ENCODE measurements around the gene SLC10A7. TPM values are rescaled to one million over a fixed set of nuclear protein-coding genes. Genes with fewer than 3 reads are reported as not detected.

SLC10A7 gene
- total and polyA plus RNA-seq, 12 donors = 1.3 to 6.6 (median 4.4) TPM

DNA sequence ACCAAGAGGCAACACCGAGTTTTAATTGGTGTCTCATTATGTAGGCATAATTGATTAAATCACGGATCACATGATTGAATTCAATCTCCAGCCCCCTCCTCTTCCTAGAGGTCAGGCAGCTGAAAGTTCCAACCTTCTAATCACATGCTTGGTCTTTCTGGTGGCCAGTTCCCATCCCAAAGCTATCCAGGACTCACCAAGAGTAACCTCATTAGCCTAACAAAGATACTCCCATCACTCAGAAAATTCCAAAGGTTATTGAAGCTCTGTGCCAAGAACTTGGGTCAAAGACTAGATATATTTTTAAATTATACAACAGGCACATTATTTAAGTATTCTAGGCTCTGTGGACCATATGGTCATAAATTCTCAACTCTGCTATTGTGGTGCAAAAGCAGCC is 65.1 kb downstream of the SLC10A7 start:
- DNase-seq (no peak), ATAC-seq (no peak)
- TF ChIP-seq, protein P1, sequence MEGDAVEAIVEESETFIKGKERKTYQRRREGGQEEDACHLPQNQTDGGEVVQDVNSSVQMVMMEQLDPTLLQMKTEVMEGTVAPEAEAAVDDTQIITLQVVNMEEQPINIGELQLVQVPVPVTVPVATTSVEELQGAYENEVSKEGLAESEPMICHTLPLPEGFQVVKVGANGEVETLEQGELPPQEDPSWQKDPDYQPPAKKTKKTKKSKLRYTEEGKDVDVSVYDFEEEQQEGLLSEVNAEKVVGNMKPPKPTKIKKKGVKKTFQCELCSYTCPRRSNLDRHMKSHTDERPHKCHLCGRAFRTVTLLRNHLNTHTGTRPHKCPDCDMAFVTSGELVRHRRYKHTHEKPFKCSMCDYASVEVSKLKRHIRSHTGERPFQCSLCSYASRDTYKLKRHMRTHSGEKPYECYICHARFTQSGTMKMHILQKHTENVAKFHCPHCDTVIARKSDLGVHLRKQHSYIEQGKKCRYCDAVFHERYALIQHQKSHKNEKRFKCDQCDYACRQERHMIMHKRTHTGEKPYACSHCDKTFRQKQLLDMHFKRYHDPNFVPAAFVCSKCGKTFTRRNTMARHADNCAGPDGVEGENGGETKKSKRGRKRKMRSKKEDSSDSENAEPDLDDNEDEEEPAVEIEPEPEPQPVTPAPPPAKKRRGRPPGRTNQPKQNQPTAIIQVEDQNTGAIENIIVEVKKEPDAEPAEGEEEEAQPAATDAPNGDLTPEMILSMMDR (IDR thresholded peaks at IDR 0.05) = no peak
- no peaks in the 10 kb centered on the region for H3K27me3 ChIP-seq
- WGBS, 2 donors = 93 to 94% methylated on average over 2 of the region's 2 CpGs
- no peak overlapping the region for H3K4me3 ChIP-seq
- no peaks in the 10 kb centered on the region for H3K4me1 ChIP-seq
- no peak overlapping the region for H3K27ac ChIP-seq
- peaks cover 0 to 3% (median 0%) of the 10 kb centered on the region in 11 donors for H3K9me3 ChIP-seq
- H3K36me3 ChIP-seq = no peaks in the 10 kb centered on the region
- intact Hi-C loops (cut with DNase I) = no loop called here

DNA sequence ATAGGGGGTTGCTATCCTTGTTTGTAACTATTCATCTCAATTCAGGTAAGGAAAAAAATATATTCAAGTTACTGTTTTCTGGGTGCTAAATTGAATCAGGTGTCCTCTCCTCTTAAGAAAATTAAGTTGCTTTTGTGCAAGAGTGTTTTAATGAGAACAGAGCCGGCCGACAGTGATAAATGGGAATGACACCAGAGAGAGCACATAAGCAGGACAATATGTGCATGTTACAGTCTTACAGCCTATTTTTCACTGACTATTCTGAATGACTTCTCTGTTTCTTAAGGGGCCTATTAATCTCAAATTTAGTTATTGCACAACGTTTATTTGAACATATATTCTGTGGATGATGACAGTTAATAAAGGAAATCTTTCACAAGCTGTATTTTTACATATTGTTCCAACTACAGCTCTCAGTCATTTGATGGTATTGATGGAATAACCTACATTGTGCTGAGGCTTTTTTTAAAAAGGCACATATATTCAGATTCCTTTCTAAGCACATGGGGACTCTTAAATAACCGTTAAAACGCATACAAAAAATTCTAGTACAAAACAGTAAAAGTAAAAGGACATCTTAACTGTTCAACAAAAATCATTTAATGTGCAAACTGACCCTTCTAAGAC is 68.4 kb downstream of the SLC10A7 start:
- 89 to 93% methylated on average over 5 of the region's 5 CpGs for WGBS, 2 donors
- no peak overlapping the region for H3K4me3 ChIP-seq
- DNase-seq = no peak
- intact Hi-C loops (cut with DNase I) = no loop called here
- no peaks in the 10 kb centered on the region for H3K27me3 ChIP-seq
- no peak overlapping the region for H3K27ac ChIP-seq
- no peaks in the 10 kb centered on the region for H3K36me3 ChIP-seq
- peaks cover 0 to 11% (median 0%) of the 10 kb centered on the region in 9 donors for H3K4me1 ChIP-seq
- TF ChIP-seq, protein P1 (IDR thresholded peaks at IDR 0.05) = no peak
- H3K9me3 ChIP-seq = peaks cover 0 to 9% (median 0%) of the 10 kb centered on the region in 11 donors
- no peak for ATAC-seq

DNA sequence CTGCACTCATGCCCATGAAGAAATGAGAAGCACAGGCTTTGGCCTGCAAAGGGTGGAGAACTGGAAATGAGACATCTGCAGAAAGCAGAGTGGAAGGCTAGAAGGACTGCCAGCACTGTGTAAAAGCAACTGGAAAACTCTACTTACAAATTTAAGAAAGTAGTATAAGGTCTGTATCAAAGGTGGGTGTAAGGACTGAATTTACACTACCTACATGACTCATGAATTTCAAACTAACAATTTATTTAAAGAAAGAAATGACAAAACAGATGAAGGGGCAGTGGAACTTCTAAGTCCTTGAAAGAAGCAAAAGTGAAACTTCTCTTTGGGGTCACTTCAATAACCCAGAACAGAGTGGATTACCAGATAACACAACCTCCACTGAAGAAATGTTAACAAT is 71.2 kb downstream of the SLC10A7 start:
- intact Hi-C loops (cut with DNase I) = no loop called here
- TF ChIP-seq, protein P1 (IDR thresholded peaks at IDR 0.05) = no peak

DNA sequence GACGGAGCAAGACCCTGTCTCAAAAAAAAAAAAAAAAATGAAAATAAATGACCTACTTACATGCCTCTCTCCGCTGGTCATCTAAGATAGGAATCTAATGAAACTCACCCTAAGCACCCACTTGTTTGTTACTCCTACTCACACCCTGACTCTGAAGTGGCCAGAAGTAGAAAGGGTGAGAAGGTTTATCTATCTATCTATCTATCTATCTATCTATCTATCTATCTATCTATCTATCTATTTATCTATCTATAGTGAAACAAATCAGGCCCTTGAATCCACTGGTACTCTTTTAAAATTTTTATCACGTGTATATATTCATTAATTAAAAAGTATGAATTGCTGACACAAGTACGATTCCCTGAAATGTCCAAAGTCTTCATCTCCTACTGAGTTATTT is 75.2 kb downstream of the SLC10A7 start:
- peaks cover 0 to 6% (median 0%) of the 10 kb centered on the region in 11 donors for H3K9me3 ChIP-seq
- H3K4me3 ChIP-seq = no peak overlapping the region
- peaks cover 0 to 11% (median 0%) of the 10 kb centered on the region in 9 donors for H3K4me1 ChIP-seq

More for the DNA sequence above, 71.2 kb downstream of the SLC10A7 start:
- no peak for ATAC-seq
- no peak for DNase-seq
- Histone ChIP-seq H3K9me3 (peaks cover 0 to 9% (median 0%) of the 10 kb centered on the region in 11 donors), H3K4me3 (no peak overlapping the region), H3K27me3 (no peaks in the 10 kb centered on the region), H3K27ac (peak overlapping the region in 1 of 10 donors; percentile 38), H3K4me1 (peaks cover 0 to 11% (median 0%) of the 10 kb centered on the region in 9 donors), H3K36me3 (peaks cover 0 to under 1% (median 0%) of the 10 kb centered on the region in 9 donors)

More for the DNA sequence above, 75.2 kb downstream of the SLC10A7 start:
- WGBS, 2 donors = 95% methylated on average over 4 of the region's 4 CpGs
- no peak for DNase-seq
- TF ChIP-seq, protein P1 (IDR thresholded peaks at IDR 0.05) = no peak
- H3K27ac ChIP-seq = no peak overlapping the region
- H3K27me3 ChIP-seq = no peaks in the 10 kb centered on the region
- intact Hi-C loops (cut with DNase I) = no loop called here
- no peak for ATAC-seq
- H3K36me3 ChIP-seq = peaks cover 0 to 5% (median 0%) of the 10 kb centered on the region in 9 donors
